Stimulated activated CD4-positive, alpha-beta T cell treated with anti-CD3 and anti-CD28 coated beads, Interleukin-1b, Interleukin-23, amount 100 ng/mL, for 24 hours (primary cell): ENCODE data around the gene TRIP10.

Experiments used
- DNase-seq, 4 experiments: peaks; one replicate each; pipeline ENCODE4 v3.0.0-alpha.2; 2020; ENCODE audit warnings: low read depth in 4 of 4, low spot score in 1 of 4

TRIP10 gene

GRCh38 chr19:6710273-6711077, 29.0 kb upstream of the TRIP10 start:
- DNase-seq = no peak

- no peak for DNase-seq
These were observed 28.5 kb upstream of the TRIP10 start for GRCh38 chr19:6711078-6711361.

GRCh38 chr19:6711605-6712004, 27.9 kb upstream of the TRIP10 start:
- DNase-seq = no peak

GRCh38 chr19:6712231-6712630, 27.2 kb upstream of the TRIP10 start:
- no peak for DNase-seq

- DNase-seq = no peak
These were observed 26.5 kb upstream of the TRIP10 start for GRCh38 chr19:6712692-6713670.

- DNase-seq = no peak
These were observed 25.4 kb upstream of the TRIP10 start for GRCh38 chr19:6713773-6714692.

GRCh38 chr19:6714749-6715555, 24.5 kb upstream of the TRIP10 start:
- DNase-seq = no peak

- no peak for DNase-seq
These were observed 22.9 kb upstream of the TRIP10 start for GRCh38 chr19:6716610-6716970.

GRCh38 chr19:6717036-6717435, 22.4 kb upstream of the TRIP10 start:
- DNase-seq = no peak

GRCh38 chr19:6717441-6717971, 22.0 kb upstream of the TRIP10 start:
- DNase-seq = no peak

GRCh38 chr19:6718111-6718740, 21.3 kb upstream of the TRIP10 start:
- no peak for DNase-seq

- DNase-seq = no peak
These were observed 20.5 kb upstream of the TRIP10 start for GRCh38 chr19:6718741-6719539.

- DNase-seq = no peak
These were observed 20.0 kb upstream of the TRIP10 start for GRCh38 chr19:6719540-6719861.

- DNase-seq = no peak
These were observed 19.5 kb upstream of the TRIP10 start for GRCh38 chr19:6719992-6720368.

GRCh38 chr19:6720369-6721137, 18.9 kb upstream of the TRIP10 start, which contains the start of gene C3:
C3 (minus strand) TSS chr19:6720650; CDS start chr19:6720589, 61 bp downstream.
- no peak for DNase-seq

GRCh38 chr19:6721138-6721474, 18.4 kb upstream of the TRIP10 start:
- no peak for DNase-seq

- no peak for DNase-seq
These were observed 17.7 kb upstream of the TRIP10 start for GRCh38 chr19:6721773-6722172.

GRCh38 chr19:6723108-6723618, 16.3 kb upstream of the TRIP10 start:
- DNase-seq = no peak
